Subcutaneous adipose tissue (tissue), 4 donors: ENCODE data around the gene SH3BP5. TPM values are rescaled to one million over a fixed set of nuclear protein-coding genes. Genes with fewer than 3 reads are reported as not detected.

Experiments
- total RNA-seq, 4 donors: library from RNA; depleted of rRNA; stranded (reverse); fragments of >200 nt; gene quantifications; one replicate each; pipeline ENCODE4 v1.1.0, GENCODE V29; 2016
- TF ChIP-seq, protein P1 (sequence below): fragments of 450-650 bp; IDR thresholded peaks from one replicate; pipeline ENCODE4 v1.5.1; 2016; ENCODE audit warnings: low read depth, mild to moderate bottlenecking, control low read depth, antibody characterized with exemption, moderate library complexity

The SH3BP5 gene
- total RNA-seq, 4 donors from 2014 or later: 67.5 to 90.6 (median 83.7) TPM

DNA sequence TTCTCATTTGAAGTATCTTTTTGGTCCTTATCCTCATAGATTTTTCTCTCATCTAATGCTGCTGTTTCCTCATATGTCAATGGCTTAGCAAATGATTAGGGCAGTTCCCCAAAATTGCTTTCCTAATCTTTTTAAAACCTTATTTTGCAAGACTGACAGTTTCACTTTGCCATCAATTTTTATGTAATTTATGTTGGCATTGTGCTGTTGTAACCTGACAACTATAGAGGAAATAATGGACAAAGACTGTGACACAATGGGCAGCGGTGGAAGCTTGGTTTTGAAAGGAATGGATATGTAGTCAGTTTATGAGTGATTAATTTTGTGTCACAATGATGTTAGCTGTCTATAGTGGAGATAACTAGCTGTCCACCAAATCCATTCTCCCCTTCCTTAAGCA lies 10.6 kb upstream of the SH3BP5 start:
- TF ChIP-seq, protein P1, sequence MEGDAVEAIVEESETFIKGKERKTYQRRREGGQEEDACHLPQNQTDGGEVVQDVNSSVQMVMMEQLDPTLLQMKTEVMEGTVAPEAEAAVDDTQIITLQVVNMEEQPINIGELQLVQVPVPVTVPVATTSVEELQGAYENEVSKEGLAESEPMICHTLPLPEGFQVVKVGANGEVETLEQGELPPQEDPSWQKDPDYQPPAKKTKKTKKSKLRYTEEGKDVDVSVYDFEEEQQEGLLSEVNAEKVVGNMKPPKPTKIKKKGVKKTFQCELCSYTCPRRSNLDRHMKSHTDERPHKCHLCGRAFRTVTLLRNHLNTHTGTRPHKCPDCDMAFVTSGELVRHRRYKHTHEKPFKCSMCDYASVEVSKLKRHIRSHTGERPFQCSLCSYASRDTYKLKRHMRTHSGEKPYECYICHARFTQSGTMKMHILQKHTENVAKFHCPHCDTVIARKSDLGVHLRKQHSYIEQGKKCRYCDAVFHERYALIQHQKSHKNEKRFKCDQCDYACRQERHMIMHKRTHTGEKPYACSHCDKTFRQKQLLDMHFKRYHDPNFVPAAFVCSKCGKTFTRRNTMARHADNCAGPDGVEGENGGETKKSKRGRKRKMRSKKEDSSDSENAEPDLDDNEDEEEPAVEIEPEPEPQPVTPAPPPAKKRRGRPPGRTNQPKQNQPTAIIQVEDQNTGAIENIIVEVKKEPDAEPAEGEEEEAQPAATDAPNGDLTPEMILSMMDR: no peak

- TF ChIP-seq, protein P1: no peak
Measured at GRCh38 chr3:15342246-15342645, 9.9 kb upstream of the SH3BP5 start.

DNA sequence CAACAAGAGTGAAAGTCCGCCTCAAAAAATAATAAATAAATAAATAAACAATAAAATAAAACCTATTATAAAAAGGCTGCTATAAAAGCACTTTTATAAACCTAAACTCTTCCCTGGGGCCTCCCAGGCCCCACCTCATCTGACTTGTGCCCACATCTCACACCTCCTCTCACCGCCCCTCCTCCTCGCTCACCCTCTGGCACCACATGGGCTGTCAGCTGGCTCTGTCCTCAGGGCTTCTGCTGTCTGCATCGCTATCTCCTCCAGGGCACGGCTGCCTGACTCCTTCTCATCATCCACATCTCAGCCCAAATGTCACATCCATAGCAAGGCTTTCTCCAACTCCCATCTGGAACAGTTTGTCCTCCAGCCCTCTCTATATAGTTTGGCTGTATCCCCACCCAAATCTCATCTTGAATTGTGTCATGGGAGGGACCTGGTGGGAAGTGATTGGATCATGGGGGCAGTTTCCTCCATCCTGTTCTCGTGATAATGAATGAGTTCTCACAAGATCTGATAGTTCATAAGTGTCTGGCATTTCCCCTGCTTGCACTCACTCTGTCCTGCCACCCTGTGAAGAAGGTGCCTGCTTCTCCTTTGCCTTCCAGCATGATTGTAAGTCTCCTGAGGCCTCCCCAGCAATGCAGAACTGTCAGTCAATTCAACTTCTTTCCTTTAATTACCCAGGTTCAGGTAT lies 8.8 kb upstream of the SH3BP5 start:
- TF ChIP-seq, protein P1: no peak

DNA sequence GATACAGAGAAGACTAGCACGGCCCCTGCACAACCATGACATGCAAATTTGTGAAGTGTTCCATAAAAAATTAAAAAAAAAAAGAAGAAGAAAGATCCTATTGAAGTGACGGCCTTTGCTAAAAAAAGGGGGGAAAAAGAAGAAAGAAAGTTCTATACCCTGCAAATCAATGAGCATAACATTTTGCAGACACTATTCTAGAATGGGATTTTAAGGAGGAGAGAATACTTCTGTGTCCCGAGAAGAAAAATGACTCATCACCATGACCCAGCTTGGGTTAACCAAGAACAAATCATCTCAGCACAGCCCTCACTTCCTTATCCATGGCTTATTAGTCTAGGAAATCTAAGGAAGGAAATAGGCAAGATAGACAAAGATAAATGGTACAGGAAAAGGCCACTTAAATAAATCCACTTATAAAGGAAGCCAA lies 7.4 kb upstream of the SH3BP5 start:
- TF ChIP-seq, protein P1: no peak

- TF ChIP-seq, protein P1: no peak
Measured at GRCh38 chr3:15339001-15339400, 6.6 kb upstream of the SH3BP5 start.

DNA sequence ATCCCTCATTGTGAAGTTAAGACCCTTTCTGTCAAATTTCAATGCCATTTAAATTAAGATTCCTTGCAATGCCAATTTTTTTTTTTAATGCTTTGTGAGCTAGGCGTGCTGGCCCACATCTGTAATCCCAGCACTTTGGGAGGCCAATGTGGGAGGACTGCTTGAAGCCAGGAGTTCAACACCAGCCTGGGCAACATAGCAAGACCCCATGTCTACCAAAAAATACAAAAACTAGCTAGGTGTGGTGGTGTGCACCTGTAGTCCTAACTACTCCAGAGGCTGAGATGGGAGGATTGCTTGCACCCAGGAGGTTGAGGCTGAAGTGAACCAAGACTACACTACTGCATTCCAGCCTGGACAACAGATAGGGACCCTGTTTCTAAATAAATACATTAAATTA lies 5.6 kb upstream of the SH3BP5 start:
- TF ChIP-seq, protein P1: no peak

- TF ChIP-seq, protein P1: no peak
Measured at GRCh38 chr3:15336057-15336456, 3.7 kb upstream of the SH3BP5 start.
